RWPE1 (cell line): Measurements from ENCODE around the gene DHX34.
"Not testable (repeated sequence)": the region's sequence is repeated elsewhere in the genome, so short reads cannot be mapped to it uniquely, and the experiment has no call there.

Source experiments
- CTCF ChIA-PET: fragments of 350-600 bp; sonication (Branson Sonifier 250); formaldehyde crosslinking; extraction: SDS; loops from one replicate; lab custom pipeline; 2021; lab: Yijun Ruan, JAX
- POLR2A ChIA-PET: fragments of 400-600 bp; formaldehyde crosslinking; extraction: SDS; loops from one replicate; lab custom pipeline; 2020; ENCODE audit warnings: antibody characterized with exemption; ENCODE audit not compliant: low non-redundant PET; lab: Yijun Ruan, JAX
- DNase-seq: peaks from one replicate; pipeline ENCODE4 v3.0.0; 2012; ENCODE audit warnings: low spot score
- H3K27ac ChIP-seq: fragments of 450-650 bp; 2 replicates; pipeline ENCODE4 v1.5.1; 2017
- TF ChIP-seq, protein P1 (sequence below): fragments of 450-650 bp; conservative IDR thresholded peaks from 2 replicates; pipeline ENCODE4 v1.5.1; 2017; ENCODE audit warnings: low read depth, mild to moderate bottlenecking

The DHX34 gene

DNA sequence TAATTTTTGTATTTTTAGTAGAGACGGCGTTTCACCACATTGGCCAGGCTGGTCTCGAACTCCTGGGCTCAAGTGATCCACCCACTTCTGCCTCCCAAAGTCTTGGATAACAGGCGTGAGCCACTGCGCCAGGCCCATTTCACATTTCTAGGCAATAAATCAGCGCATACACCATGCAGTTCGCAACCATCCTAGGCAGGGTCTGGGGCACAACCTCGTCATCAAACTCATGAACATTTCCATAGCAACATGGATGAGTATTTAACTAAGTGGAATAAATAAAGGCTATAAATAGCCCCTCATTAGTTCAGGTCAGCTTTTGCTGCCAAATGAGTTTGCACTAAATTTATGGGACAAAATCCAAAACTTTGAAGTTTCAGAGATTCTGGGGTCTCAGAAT lies 62.0 kb downstream of the DHX34 start:
- TF ChIP-seq, protein P1, sequence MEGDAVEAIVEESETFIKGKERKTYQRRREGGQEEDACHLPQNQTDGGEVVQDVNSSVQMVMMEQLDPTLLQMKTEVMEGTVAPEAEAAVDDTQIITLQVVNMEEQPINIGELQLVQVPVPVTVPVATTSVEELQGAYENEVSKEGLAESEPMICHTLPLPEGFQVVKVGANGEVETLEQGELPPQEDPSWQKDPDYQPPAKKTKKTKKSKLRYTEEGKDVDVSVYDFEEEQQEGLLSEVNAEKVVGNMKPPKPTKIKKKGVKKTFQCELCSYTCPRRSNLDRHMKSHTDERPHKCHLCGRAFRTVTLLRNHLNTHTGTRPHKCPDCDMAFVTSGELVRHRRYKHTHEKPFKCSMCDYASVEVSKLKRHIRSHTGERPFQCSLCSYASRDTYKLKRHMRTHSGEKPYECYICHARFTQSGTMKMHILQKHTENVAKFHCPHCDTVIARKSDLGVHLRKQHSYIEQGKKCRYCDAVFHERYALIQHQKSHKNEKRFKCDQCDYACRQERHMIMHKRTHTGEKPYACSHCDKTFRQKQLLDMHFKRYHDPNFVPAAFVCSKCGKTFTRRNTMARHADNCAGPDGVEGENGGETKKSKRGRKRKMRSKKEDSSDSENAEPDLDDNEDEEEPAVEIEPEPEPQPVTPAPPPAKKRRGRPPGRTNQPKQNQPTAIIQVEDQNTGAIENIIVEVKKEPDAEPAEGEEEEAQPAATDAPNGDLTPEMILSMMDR: no peak
- POLR2A ChIA-PET: no interaction called here
- no peak for DNase-seq
- H3K27ac ChIP-seq: no peak overlapping the region
- CTCF ChIA-PET: no interaction called here

DNA sequence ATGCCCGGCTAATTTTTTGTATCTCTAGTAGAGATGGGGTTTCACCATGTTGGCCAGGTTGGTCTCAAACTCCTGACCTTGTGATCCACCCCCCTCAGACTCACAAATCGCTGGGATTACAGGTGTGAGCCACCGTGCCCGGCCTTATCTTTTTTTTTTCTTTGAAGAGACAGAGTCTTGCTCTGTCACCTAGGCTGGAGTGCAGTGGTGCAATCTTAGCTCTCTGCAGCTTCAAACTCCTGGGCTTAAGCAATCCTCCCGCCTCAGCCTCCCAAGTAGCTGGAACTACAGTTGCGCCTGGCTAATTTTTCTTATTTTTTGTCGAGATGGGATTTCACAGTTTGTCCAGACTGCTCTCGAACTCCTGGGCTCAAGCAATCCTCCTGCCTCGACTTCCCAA lies 62.6 kb downstream of the DHX34 start:
- DNase-seq, POLR2A ChIA-PET, H3K27ac ChIP-seq: not testable (repeated sequence)
- CTCF ChIA-PET: interaction anchor here (1.0 kb wide), 1 partner anchor 20 kb away, joined by 3 read pairs; no protein-coding TSS in a partner anchor

DNA sequence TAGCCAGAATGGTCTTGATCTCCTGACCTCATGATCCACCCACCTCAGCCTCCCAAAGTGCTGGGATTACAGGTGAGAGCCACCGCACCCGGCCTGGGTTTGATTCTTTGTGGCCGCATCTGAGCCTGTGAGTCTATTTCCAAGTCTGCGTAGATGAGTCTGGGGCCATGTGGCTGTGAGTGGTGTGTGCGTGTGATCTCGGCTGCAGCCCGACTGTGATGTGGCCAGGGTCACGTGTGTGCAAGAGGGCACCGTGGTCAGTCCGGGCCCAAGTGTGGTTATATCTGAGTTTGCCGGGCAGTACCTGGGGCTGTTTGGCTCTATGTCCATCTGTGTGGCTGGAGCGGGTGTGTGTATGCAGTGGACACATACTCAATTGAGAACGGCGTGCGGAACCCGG lies 64.8 kb downstream of the DHX34 start:
- DNase-seq: no peak
- ChIA-PET POLR2A (no interaction called here), CTCF (no interaction called here)
- TF ChIP-seq, protein P1: no peak
- no peak overlapping the region; the same call in 1 of the 2 replicates for H3K27ac ChIP-seq

DNA sequence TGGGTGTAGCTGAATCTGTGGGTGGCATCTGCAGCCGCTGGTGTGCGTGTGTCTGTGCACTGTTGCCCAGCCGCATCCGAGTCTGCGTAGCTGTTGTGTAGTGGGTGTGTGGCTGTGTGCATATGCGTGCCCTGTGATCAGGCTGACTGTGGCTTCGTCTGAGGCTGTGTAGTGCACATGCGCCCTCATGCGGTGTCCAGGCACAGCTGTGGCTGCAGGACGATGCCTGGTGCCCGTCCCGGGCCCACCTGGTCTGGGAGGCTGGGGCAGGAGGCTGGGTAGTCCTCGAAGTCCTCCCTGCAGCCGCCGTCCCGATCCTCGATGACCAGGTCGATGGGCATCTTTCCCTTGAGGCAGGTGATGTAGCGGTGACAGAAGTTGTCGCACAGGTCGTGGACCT lies 65.4 kb downstream of the DHX34 start:
- TF ChIP-seq, protein P1: no peak
- ChIA-PET POLR2A (no interaction called here), CTCF (interaction anchor here (0.5 kb wide), 1 partner anchor 293 kb away, joined by 8 read pairs; no protein-coding TSS in a partner anchor)
- no peak overlapping the region; the same call in 1 of the 2 replicates for H3K27ac ChIP-seq
- no peak for DNase-seq

DNA sequence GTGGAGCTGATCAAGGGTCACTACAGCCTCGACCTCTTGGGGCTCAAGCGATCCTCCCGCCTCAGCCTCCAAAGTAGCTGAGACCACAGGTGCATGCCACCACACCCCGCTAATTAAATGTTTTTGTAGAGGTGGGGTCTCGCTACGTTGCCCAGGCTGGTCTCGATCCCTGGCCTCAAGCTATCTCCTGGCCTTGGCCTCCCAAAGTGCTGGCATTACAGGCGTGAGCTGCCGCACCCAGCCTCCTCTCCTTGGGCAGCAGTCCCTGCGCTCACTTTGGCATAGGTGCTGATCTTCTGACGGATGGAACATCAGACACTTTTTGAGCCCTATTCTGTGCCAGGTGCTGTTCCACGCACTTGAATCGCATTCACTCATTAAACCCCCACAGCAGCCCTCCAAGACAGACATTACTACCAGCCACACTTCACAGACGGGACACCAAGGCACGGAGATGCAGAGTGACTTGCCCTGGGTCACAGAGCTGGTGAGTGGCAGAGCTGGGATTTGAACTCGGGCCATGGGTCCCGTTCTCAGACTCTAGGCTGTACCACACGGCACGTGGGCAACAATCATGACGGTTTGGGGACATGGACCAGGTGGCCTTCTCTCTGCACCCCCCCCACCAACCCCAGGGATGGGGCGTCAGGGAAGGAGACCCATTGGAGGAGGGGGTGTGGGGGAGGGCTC lies 67.0 kb downstream of the DHX34 start:
- no peak overlapping the region for H3K27ac ChIP-seq
- ChIA-PET CTCF (interaction anchor here (0.7 kb wide), 1 partner anchor 25 kb away, joined by 5 read pairs; no protein-coding TSS in a partner anchor), POLR2A (no interaction called here)
- TF ChIP-seq, protein P1: no peak
- no peak for DNase-seq

DNA sequence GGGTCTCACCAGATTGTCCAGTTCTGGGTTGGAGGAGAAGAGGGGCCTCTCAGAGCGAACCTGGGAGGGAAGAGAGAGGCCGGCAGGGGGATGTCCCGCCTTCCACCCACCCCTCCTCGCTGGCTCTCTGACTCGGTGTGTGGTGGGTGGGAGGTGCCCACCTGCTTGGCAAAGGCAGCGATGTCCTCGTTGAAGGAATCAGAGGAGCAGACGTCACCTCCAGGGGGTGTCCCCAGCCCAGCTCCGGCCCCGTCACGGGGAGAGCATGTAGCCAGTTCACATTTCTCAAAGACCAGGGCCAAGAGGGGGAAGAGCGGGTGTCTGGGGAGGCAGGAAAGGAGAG lies 67.5 kb downstream of the DHX34 start:
- no peak for DNase-seq
- no peak overlapping the region for H3K27ac ChIP-seq
- ChIA-PET CTCF (interaction anchor here (0.7 to 1.0 kb wide), 2 partner anchors 25 to 26 kb away, joined by 4 to 5 read pairs; no protein-coding TSS in a partner anchor), POLR2A (no interaction called here)
- TF ChIP-seq, protein P1: no peak

DNA sequence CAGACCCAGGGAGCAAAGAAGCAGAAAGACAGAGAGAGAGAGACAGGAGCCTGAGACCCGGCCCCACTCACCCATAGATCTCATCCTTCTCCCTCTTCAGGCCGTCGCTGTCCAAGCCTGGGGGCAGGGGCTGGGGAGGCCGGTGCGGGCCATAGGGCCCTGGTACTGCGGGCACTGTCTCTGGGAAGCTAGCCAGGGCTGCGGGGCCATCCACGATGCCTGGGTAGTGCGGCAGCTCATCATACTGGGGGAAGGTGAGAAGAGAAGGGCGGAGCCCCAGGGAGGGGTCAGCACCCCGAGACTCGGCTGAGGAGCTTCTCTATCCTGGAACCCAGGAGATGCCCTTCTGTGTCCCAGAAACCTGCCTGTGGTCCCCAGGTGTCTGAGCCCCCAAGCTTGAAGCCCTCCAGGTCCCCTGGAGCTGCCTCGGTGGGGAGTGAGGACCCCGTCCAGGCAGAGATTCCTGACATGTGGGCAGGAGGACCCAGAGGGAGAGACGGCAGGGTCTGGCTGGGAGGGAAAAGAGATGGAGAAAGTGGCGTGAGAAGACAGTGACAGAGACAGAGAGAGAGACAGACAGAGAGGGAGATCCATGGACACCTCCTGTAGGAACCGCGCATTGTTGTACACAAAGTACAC lies 68.1 kb downstream of the DHX34 start:
- POLR2A ChIA-PET: no interaction called here
- TF ChIP-seq, protein P1: no peak
- no peak for DNase-seq
- CTCF ChIA-PET: interaction anchor here (0.7 to 1.0 kb wide), 2 partner anchors 26 to 410 kb away, joined by 4 to 8 read pairs; no protein-coding TSS in a partner anchor
- H3K27ac ChIP-seq: no peak overlapping the region
